Ovary (tissue), 9 donors: ENCODE results near the gene PAPOLB. TPM values are rescaled to one million over a fixed set of nuclear protein-coding genes. Genes with fewer than 3 reads are reported as not detected.

ENCODE experiments used
- DNase-seq, 5 donors: peaks; one replicate each; pipeline ENCODE4 v3.0.0-alpha.2; 2019 to 2020
- H3K27ac ChIP-seq, 2 donors: fragments of 200-600 bp; one replicate each; pipeline versions ENCODE4 v1.5.1 to v1.8.0; 2019 to 2022
- H3K27me3 ChIP-seq: fragments of 200-600 bp; one replicate; pipeline ENCODE4 v1.8.0; 2022
- H3K36me3 ChIP-seq: fragments of 200-600 bp; sonication (generic); one replicate; pipeline ENCODE4 v1.5.1; 2019
- H3K4me1 ChIP-seq: one replicate; pipeline ENCODE4 v1.8.1; 2013; ENCODE audit warnings: mild to moderate bottlenecking, moderate library complexity; ENCODE audit not compliant: insufficient read depth
- H3K4me3 ChIP-seq: fragments of 200-600 bp; sonication (generic); one replicate; pipeline ENCODE4 v1.5.1; 2017
- H3K9me3 ChIP-seq, 2 donors: fragments of 200-600 bp in 1 of 2; sonication (generic) in 1 of 2; one replicate each; pipeline versions ENCODE4 v1.5.1 to v1.8.1; 2013 to 2019; ENCODE audit warnings: mild to moderate bottlenecking in 1 of 2, moderate library complexity in 1 of 2
- CTCF ChIP-seq, 3 donors: fragments of 450-650 bp in 2 of 3; fragments of 200-600 bp in 1 of 3; IDR thresholded peaks; one replicate each; pipeline versions ENCODE4 v1.5.1 to v1.8.0; 2016 to 2022; ENCODE audit warnings: antibody characterized with exemption in 3 of 3, mild to moderate bottlenecking in 1 of 3
- EP300 ChIP-seq: sonication (generic); formaldehyde crosslinking; IDR thresholded peaks from one replicate; pipeline ENCODE4 v1.6.1; 2017; ENCODE audit warnings: antibody characterized with exemption
- POLR2A ChIP-seq: fragments of 450-650 bp; IDR thresholded peaks from one replicate; pipeline ENCODE4 v1.6.1; 2017; ENCODE audit warnings: antibody characterized with exemption, mild to moderate bottlenecking, moderate library complexity
- WGBS, 3 donors: extraction: QIAGEN DNeasy Blood & Tissue Kit in 1 of 3; methylation state at CpG; one replicate each; pipeline versions ENCODE4 v1.1.5 to v1.1.7; 2013 to 2017; 5-methylcytosine and 5-hydroxymethylcytosine counted together
- intact Hi-C, 4 donors: fragments of 100-400 bp; cut with DNase I; formaldehyde crosslinking; loops; one replicate each; pipeline versions ENCODE4 v1.11.0 to v1.15.1; 2022 to 2023
- polyA plus RNA-seq, 2 donors: library from polyadenylated mRNA; stranded (reverse); fragments of 200-250 nt in 1 of 2; fragments of 350-450 nt in 1 of 2; fragmentation: Illumina TruSeq in 1 of 2; extraction: RNeasy Lipid Tissue Mini Kit (QIAGEN cat#74804) in 1 of 2; gene quantifications; one replicate each; pipeline ENCODE4 v1.2.3, GENCODE V29; 2013 to 2014
- total RNA-seq, 7 donors: library from RNA; depleted of rRNA in 2 of 7; stranded (reverse); fragments of >200 nt in 2 of 7; fragmentation: NEBNext Ultra II Directional in 3 of 7; extraction: Animal tissue kit (Norgen Biotek cat#: 25700) in 3 of 7; gene quantifications; one replicate each; pipeline versions ENCODE4 v1.1.0 to v1.2.4, GENCODE V29; 2016 to 2023
- donor health status: DM: no; HTN: no; CAD: no; lungs with moderate emphysema.
- donor health status: DM: no; HTN: no; CAD: no.
- donor health status: Bipolar disorder and iron deficiency.
- donor health status: DM: yes; HTN: yes; CAD: no.
- donor health status: DM: no; HTN: no; CAD: no.
- donor health status: DM: yes; HTN: yes; CAD: no.

Gene PAPOLB
- total and polyA plus RNA-seq, 9 donors: under 0.01 to 0.36 (median 0.09) TPM; not detected in 3

GRCh38 chr7:4841007-4841784, 20.6 kb downstream of the PAPOLB start:
- H3K27me3 ChIP-seq: no peaks in the 10 kb centered on the region
- no peak for DNase-seq
- no peak for TF ChIP-seq CTCF (IDR thresholded peaks at IDR 0.05)
- TF ChIP-seq EP300: no peak
- no peak for TF ChIP-seq POLR2A
- no peak overlapping the region for H3K4me3 ChIP-seq
- H3K9me3 ChIP-seq: no peaks in the 10 kb centered on the region
- H3K27ac ChIP-seq: no peak overlapping the region
- H3K36me3 ChIP-seq: no peaks in the 10 kb centered on the region
- intact Hi-C loops: no loop called here
- WGBS, 3 donors: 94 to 98% (median 96%) methylated on average over 17 of the region's 17 CpGs
- H3K4me1 ChIP-seq: peaks cover 1% of the 10 kb centered on the region

DNA sequence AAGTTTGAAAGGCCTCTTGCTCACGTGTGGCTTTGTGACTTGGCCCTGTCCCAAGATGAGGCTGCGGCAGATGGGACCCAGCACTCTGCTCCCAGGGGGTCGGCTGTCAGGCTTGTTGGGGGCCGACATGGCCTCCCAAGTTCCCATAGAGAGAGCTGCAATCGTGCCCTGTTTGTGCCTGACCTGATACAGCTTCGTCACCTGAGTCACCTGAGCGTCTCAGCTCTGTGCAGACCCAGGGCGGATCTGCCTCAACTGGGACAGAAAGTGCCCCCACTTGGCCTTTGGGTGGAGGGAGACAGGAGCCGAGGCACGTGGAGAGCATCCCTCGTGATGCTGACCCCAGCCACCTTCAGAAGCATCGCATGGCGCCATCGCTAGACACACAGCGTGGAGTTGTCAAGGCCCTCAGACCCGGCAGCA, 21.7 kb downstream of the PAPOLB start:
- H3K9me3 ChIP-seq: no peaks in the 10 kb centered on the region
- H3K27me3 ChIP-seq: no peaks in the 10 kb centered on the region
- H3K27ac ChIP-seq: no peak overlapping the region
- H3K4me1 ChIP-seq: peaks cover 1% of the 10 kb centered on the region
- TF ChIP-seq CTCF (IDR thresholded peaks at IDR 0.05): no peak
- no peak for TF ChIP-seq EP300
- no peak for TF ChIP-seq POLR2A
- 81 to 85% (median 83%) methylated on average over 16 of the region's 16 CpGs for WGBS, 3 donors
- H3K4me3 ChIP-seq: no peak overlapping the region
- no peaks in the 10 kb centered on the region for H3K36me3 ChIP-seq
- no peak for DNase-seq
- intact Hi-C loops: no loop called here

DNA sequence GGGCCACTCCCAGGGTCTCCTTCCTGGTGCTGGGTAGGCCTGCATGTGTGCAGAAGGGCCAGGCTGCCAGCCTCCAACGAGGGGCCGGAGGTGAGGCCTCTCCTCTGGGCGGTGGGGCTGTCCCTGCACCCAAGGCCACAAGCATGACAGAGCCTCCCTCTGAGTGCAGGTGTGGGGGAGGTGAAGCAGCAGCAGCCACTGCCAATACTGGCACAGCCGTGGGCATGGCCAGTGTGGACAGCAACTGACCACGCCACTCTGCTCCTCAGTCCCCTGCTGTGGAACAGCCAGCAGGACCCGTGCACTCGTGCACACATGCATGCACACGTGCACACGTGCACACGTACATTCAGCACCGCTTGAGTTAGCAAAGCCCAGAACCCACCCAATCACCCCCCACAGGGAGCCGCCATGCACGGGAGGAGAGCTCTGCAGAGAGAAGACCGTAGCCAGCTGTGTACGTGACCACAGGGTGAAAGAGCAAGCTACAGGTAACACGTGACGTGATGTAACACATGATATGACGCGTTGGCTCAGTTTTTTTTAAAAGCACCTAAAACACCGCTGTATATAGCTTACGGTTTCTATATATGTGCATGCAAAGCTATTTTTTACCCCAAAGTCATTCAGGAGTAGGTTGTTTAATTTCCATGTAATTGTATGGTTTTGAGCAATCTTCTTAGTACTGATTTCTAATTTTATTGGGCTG, 23.1 kb downstream of the PAPOLB start:
- DNase-seq: no peak
- no peak overlapping the region for H3K27ac ChIP-seq
- TF ChIP-seq POLR2A (no peak), CTCF (IDR thresholded peaks at IDR 0.05) (no peak), EP300 (no peak)
- H3K36me3 ChIP-seq: no peaks in the 10 kb centered on the region
- H3K9me3 ChIP-seq: no peaks in the 10 kb centered on the region
- no peaks in the 10 kb centered on the region for H3K27me3 ChIP-seq
- WGBS, 3 donors: 89 to 94% (median 92%) methylated on average over 19 to 21 of the region's 21 CpGs
- no peak overlapping the region for H3K4me3 ChIP-seq
- intact Hi-C loops: no loop called here
- H3K4me1 ChIP-seq: peaks cover 1% of the 10 kb centered on the region

DNA sequence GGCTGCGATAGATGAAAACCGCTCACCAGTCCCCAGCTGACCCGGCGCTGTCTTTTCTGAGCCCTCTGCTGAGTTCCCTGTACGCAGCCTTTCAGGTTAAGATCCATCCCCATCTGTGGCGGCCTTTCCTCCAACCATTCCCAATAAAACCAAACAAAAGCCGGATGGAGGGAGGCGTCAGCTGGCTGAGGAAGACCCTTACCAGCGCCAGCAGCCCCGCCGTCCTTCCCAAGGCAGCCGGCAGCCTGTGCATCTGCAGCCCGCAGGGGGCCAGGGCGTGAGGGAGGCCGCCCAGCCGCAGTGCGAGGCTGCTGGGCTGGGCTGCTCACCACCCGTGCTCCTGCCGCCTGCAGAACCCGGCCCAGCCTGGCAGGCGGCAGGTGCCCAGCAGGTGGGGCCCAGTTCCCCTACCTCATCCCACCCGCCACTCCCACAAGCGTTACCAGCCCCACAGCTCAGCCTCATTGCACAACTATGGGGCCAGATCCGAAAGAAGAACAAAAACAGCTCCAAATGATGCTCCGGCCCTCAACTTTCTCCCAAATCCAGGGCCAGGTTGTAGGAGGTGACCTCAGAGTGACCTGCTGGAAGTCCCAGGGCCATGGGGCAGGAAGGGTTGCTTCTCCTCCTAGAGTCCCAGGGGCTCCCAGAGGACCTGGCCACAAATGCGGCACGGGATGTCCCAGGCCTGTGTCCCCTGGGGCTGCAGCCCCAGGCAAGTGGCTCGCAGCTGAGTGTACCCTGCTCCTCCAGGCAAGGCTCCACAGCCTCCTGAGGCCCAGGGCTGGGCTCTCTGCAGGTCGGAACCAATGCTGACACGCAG, 23.8 kb downstream of the PAPOLB start:
- intact Hi-C loops: no loop called here
- H3K27ac ChIP-seq: no peak overlapping the region
- H3K27me3 ChIP-seq: no peaks in the 10 kb centered on the region
- peaks cover 1% of the 10 kb centered on the region for H3K4me1 ChIP-seq
- H3K36me3 ChIP-seq: no peaks in the 10 kb centered on the region
- H3K9me3 ChIP-seq: no peaks in the 10 kb centered on the region
- WGBS, 3 donors: 44 to 61% (median 49%) methylated on average over 22 to 30 of the region's 30 CpGs
- TF ChIP-seq POLR2A (no peak), EP300 (no peak), CTCF (IDR thresholded peaks at IDR 0.05) (no peak)
- H3K4me3 ChIP-seq: no peak overlapping the region
- no peak for DNase-seq
